ENCODE measurements around the gene UBL3. TPM values are rescaled to one million over a fixed set of nuclear protein-coding genes. Genes with fewer than 3 reads are reported as not detected.

UBL3 gene
- total RNA-seq, 1 experiment from 2014 or later, result 10.9 TPM

DNA sequence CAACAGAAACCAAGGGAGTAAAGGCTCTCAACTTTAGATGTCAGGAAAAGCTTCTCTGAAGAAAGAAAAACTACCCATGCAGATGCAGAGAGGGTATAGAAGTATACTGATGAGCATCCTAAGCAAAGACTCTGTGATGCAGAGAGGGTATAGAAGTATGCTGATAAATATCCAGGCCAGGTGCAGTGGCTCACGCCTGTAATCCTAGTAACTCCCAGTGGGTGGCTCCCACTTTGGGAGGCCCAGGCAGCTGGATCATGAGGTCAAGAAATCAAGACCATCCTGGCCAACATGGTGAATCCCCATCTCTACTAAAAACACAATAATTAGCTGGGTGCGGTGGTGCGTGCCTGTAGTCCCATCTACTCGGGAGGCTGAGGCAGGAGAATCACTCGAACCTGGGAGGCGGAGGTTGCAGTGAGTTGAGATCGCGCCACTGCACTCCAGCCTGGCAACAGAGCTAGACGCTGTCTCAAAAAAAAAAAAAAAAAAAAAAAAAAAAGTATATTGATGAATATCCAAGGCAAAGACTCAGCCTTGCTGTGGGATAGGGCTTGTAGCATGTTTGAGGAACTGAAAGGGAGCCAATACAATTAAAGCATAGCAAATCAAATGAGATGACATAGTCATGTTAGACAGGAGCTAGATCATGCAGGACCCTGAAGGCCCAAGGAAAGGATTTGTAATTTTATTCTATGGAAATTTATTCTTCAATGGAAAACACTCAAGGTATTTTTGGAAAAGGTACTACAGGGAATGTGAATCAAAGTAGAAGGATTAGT, 14.9 kb downstream of the UBL3 start:
- no peak overlapping the region for H3K4me3 ChIP-seq (ENCODE audit: low read length)
- TF ChIP-seq, protein P1, sequence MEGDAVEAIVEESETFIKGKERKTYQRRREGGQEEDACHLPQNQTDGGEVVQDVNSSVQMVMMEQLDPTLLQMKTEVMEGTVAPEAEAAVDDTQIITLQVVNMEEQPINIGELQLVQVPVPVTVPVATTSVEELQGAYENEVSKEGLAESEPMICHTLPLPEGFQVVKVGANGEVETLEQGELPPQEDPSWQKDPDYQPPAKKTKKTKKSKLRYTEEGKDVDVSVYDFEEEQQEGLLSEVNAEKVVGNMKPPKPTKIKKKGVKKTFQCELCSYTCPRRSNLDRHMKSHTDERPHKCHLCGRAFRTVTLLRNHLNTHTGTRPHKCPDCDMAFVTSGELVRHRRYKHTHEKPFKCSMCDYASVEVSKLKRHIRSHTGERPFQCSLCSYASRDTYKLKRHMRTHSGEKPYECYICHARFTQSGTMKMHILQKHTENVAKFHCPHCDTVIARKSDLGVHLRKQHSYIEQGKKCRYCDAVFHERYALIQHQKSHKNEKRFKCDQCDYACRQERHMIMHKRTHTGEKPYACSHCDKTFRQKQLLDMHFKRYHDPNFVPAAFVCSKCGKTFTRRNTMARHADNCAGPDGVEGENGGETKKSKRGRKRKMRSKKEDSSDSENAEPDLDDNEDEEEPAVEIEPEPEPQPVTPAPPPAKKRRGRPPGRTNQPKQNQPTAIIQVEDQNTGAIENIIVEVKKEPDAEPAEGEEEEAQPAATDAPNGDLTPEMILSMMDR (conservative IDR thresholded peaks at IDR 0.05; ENCODE audit: low read depth, low read length), result no peak
- TF ChIP-seq EZH2 (IDR thresholded peaks at IDR 0.05; ENCODE audit: low read length, unreplicated experiment) (no peak), EZH2phosphoT487 (IDR thresholded peaks at IDR 0.05; ENCODE audit: borderline replicate concordance, low read length) (no peak)
- no peaks in the 10 kb centered on the region for H3K9me2 ChIP-seq (replicated peaks; ENCODE audit: low read length)
- ChIA-PET POLR2A (ENCODE audit: unreplicated experiment) (no interaction called here), CTCF (no interaction called here)
- no peaks in the 10 kb centered on the region for H3K4me1 ChIP-seq (ENCODE audit: insufficient read depth, low read length)
- H2AFZ ChIP-seq (ENCODE audit: low read length), result no peak overlapping the region
- H3K9ac ChIP-seq (ENCODE audit: low read length), result no peak overlapping the region
- intact Hi-C loops (cut with micrococcal nuclease), result no loop called here
- H3K4me2 ChIP-seq (ENCODE audit: low read length), result no peak overlapping the region
- no peak for ATAC-seq
- no peaks in the 10 kb centered on the region for H3F3A ChIP-seq (ENCODE audit: low read length, unreplicated experiment)
- BruUV-seq (replicated peaks), result no TSS peak
- no peaks in the 10 kb centered on the region for H3K36me3 ChIP-seq (ENCODE audit: low read depth, low read length)
- DNase-seq, result no peak
- H4K20me1 ChIP-seq (ENCODE audit: low read length), result peaks cover 4% of the 10 kb centered on the region; the same call in 1 of the 2 replicates
- no peak overlapping the region for H3K27ac ChIP-seq (ENCODE audit: low read length)
- H3K27me3 ChIP-seq (ENCODE audit: low read length), result no peaks in the 10 kb centered on the region
- H3K79me2 ChIP-seq (ENCODE audit: low read length), result peaks cover 89% of the 10 kb centered on the region
- H3K9me3 ChIP-seq (ENCODE audit: low read length), result no peaks in the 10 kb centered on the region

DNA sequence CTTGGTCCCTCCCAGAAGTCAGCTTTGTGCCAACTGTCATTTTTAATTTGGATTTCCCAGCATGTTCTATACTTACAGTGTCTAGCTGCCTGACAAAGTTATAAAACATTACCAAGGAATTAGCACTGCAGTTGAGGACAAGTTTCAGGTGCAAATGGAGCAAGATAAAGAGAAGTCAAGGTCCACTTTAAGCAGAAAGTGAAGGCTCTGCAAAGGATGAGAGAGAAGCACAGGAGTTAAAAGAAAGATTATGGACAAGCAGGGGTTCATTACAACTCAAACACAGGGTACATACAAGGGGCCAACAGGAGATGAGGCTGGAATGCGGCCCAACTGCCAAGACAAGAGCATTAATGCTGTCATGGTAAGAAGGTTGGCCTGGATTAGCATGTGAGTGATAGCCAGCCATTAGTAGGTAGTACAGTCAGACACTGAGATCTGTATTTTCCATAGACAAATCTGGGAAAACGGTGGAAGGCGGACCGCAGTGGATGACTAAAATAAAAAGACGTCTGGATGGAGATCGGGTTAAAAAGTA, 17.6 kb downstream of the UBL3 start:
- DNase-seq (no peak), ATAC-seq (no peak)
- H3K9me2 ChIP-seq (replicated peaks; ENCODE audit: low read length), result no peaks in the 10 kb centered on the region
- H3K9ac ChIP-seq (ENCODE audit: low read length), result no peak overlapping the region
- H2AFZ ChIP-seq (ENCODE audit: low read length), result no peak overlapping the region
- H3K27ac ChIP-seq (ENCODE audit: low read length), result no peak overlapping the region
- no peaks in the 10 kb centered on the region for H3K9me3 ChIP-seq (ENCODE audit: low read length)
- intact Hi-C loops (cut with micrococcal nuclease), result no loop called here
- H3K4me2 ChIP-seq (ENCODE audit: low read length), result no peak overlapping the region
- POLR2A ChIA-PET (ENCODE audit: unreplicated experiment), result no interaction called here
- no TSS peak for BruUV-seq (replicated peaks)
- peaks cover 7% of the 10 kb centered on the region; the same call in 1 of the 2 replicates for H4K20me1 ChIP-seq (ENCODE audit: low read length)
- no peaks in the 10 kb centered on the region for H3K27me3 ChIP-seq (ENCODE audit: low read length)
- CTCF ChIA-PET, result no interaction called here
- no peaks in the 10 kb centered on the region for H3K36me3 ChIP-seq (ENCODE audit: low read depth, low read length)
- H3F3A ChIP-seq (ENCODE audit: low read length, unreplicated experiment), result no peaks in the 10 kb centered on the region
- peaks cover 72% of the 10 kb centered on the region for H3K79me2 ChIP-seq (ENCODE audit: low read length)
- H3K4me3 ChIP-seq (ENCODE audit: low read length), result no peak overlapping the region
- TF ChIP-seq, protein P1 (conservative IDR thresholded peaks at IDR 0.05; ENCODE audit: low read depth, low read length), result no peak
- no peak for TF ChIP-seq EZH2phosphoT487 (IDR thresholded peaks at IDR 0.05; ENCODE audit: borderline replicate concordance, low read length)
- TF ChIP-seq EZH2 (IDR thresholded peaks at IDR 0.05; ENCODE audit: low read length, unreplicated experiment), result no peak
- H3K4me1 ChIP-seq (ENCODE audit: insufficient read depth, low read length), result no peaks in the 10 kb centered on the region

DNA sequence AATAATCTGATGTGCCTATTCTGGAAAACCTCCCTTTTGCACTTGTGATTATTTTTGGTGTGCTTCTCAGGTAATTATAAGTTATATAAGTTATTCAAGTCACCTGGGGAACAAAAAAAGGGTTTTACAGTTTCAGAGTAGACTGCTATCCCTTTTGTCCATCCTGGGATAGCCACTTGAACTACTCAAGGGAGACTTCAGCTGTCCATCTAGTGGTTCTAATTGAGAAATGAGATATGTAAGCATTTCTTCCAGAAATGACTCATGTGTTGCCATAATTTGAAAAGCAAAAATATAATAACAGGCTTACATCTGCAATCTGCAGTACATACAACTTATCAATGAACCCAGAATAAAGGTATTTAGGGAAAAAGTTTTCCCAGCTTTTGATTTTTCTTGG, 20.4 kb downstream of the UBL3 start:
- Histone ChIP-seq H3K9ac (ENCODE audit: low read length) (no peak overlapping the region), H3K36me3 (ENCODE audit: low read depth, low read length) (no peaks in the 10 kb centered on the region), H3K4me2 (ENCODE audit: low read length) (no peak overlapping the region), H3F3A (ENCODE audit: low read length, unreplicated experiment) (no peaks in the 10 kb centered on the region), H3K27ac (ENCODE audit: low read length) (no peak overlapping the region), H3K79me2 (ENCODE audit: low read length) (peaks cover 47% of the 10 kb centered on the region), H2AFZ (ENCODE audit: low read length) (no peak overlapping the region), H3K9me3 (ENCODE audit: low read length) (no peaks in the 10 kb centered on the region), H3K4me1 (ENCODE audit: insufficient read depth, low read length) (no peaks in the 10 kb centered on the region), H4K20me1 (ENCODE audit: low read length) (0 out of 2 replicates have a peak, but pooled peaks cover 4% of the 10 kb centered on the region), H3K4me3 (ENCODE audit: low read length) (no peak overlapping the region), H3K9me2 (replicated peaks; ENCODE audit: low read length) (no peaks in the 10 kb centered on the region), H3K27me3 (ENCODE audit: low read length) (no peaks in the 10 kb centered on the region)
- ChIA-PET POLR2A (ENCODE audit: unreplicated experiment) (no interaction called here), CTCF (no interaction called here)
- DNase-seq (no peak), ATAC-seq (no peak)
- intact Hi-C loops (cut with micrococcal nuclease), result no loop called here
- no peak for TF ChIP-seq EZH2 (IDR thresholded peaks at IDR 0.05; ENCODE audit: low read length, unreplicated experiment)
- TF ChIP-seq, protein P1 (conservative IDR thresholded peaks at IDR 0.05; ENCODE audit: low read depth, low read length), result no peak
- no TSS peak for BruUV-seq (replicated peaks)

All from PC-3 (cell line).